ENCODE results near the gene F11R. TPM values are rescaled to one million over a fixed set of nuclear protein-coding genes. Genes with fewer than 3 reads are reported as not detected.
"Not testable (repeated sequence)": the region's sequence is repeated elsewhere in the genome, so short reads cannot be mapped to it uniquely, and the experiment has no call there.

F11R gene
- total RNA-seq: 10.1 TPM
- long read RNA-seq, partial matches to known transcripts: 1 of 3 reads
- long read RNA-seq, other reads (novel, unspliced or antisense): 2 of 3 reads

DNA sequence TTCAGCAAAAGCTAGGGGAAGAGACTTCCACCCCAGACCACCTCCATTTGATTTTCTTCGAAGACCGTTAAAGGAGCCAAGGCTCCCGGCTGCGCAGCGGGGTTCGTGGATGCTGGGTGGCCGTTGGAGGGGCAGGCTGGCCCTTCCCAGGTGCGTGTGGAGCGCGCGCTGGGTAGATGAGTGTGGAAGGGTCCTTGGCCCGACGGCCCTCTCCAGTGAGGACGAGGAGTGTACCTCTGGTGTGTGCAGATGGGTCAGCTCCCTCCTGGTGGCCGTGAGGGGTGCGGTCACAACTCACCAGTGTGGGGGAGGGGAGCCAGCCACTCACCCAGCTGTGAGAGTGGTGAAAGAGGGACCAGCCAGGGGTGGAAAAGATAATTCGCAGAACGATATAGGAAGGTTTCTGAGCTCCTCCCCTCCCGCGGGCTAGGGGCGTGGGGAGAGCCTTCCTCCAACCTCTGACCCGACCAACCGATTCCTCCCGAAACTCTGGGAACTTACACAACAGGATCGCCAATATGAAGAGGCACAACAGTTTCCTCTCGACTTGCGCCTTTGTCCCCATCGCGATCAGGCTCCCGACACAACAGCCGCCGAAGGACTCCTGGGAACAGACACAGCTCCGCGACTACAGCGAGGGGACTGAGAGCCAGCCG is at the start of gene F11R:
Gene F11R, minus strand, starts transcription at position 644 of the 656 bp plus-strand sequence. Its CDS starts 79 bp downstream, at position 565.
- ATAC-seq (ENCODE audit: poor library complexity): peak; percentile 61
- intact Hi-C loops (cut with DNase I): no loop called here
- peak; percentile 56 for DNase-seq

DNA sequence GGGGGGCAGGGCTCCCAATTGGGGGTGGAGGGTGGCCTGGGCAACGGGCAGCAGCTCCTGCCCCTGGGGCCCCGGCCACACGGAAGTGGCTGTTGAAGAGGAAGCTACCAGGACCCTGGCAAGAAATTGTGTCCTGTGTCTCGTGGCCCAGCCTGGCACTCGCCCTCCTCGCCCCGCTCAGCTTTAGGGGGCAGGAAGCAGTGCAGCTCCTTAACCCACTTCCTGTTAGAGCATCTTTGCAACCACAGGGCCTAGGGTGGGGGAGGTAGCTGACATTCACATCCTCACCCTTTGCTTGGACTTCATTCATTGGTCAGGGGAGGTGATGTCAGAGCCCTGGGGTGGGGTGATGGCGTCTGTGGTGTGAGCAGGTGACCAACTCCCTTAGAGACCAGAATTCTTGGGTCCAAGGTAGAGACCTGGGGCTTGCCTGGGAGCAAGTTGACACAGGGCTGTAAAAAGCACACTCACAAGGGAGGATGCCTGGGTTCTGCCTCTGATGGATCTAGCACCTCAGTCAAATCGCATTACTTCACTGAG is 48.8 kb upstream of the F11R start, which contains the start of gene ARHGAP30:
Gene ARHGAP30, minus strand, starts transcription at position 161 of the 540 bp plus-strand sequence. CDS start 267 bp downstream, outside the sequence.
- DNase-seq: peak; percentile 82
- intact Hi-C loops (cut with DNase I): no loop called here
- ATAC-seq (ENCODE audit: poor library complexity): peak; percentile 74

DNA sequence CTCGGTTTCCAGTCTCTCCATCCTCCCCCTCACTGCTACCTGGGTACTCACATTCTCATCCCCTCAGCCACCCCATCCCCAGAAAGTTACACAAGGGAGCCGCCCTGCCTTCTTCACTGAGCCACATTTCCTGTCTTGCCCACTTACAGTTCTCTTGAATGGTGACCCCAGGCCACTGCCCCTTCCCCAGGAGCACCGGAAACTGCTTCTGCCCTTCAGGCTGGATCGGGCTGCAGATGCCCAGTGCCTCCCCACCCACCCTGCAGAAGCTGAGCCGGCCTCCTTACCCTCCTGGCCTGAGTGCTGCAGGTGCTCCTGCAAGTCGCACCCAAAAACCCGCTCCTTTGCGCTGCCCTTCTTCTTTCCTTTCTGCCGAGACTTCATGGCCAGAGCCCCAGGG is 48.3 kb upstream of the F11R start:
- intact Hi-C loops (cut with DNase I): no loop called here
- ATAC-seq (ENCODE audit: poor library complexity): no peak

GRCh38 chr1:161068306-161069234 is 47.6 kb upstream of the F11R start:
- DNase-seq (peak; percentile 83), ATAC-seq (ENCODE audit: poor library complexity) (peak; percentile 79)
- intact Hi-C loops (cut with DNase I): no loop called here

More for the DNA sequence above, 48.3 kb upstream of the F11R start:
- DNase-seq: no peak

- intact Hi-C loops (cut with DNase I): no loop called here
- ATAC-seq (ENCODE audit: poor library complexity) (no peak), DNase-seq (no peak)
These were observed 45.7 kb upstream of the F11R start for GRCh38 chr1:161066694-161067093.

DNA sequence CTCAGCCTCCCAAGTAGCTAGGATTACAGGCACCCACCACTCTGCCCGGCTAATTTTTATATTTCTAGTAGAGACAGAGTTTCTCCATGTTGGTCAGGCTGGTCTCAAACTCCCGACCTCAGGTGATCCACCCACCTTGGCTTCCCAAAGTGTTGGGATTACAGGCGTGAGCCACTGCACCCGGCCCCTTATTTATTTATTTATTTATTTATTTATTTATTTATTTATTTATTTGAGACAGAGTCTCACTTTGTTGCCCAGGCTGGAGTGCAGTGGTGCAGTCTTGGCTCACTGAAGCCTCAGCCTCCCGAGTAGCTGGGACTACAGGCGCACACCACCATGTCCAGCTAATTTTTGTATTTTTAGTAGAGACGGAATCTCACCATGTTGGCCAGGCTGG is 44.7 kb upstream of the F11R start:
- intact Hi-C loops (cut with DNase I); ATAC-seq (ENCODE audit: poor library complexity); DNase-seq: not testable (repeated sequence)

DNA sequence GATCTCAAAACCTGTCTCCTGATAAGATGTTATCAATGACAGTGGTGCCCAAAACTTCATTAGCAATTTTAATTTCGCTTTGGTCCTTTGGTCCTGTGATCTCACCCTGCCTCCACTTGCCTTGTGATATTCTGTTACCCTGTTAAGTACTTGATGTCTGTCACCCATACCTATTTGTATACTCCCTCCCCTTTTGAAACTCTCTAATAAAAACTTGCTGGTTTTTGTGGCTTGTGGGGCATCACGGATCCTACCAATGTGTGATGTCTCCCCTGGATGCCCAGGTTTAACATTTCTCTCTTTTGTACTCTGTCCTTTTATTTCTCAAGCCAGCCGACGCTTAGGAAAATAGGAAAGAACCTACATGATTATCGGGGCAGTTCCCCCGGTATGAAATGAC is 43.0 kb upstream of the F11R start:
- intact Hi-C loops (cut with DNase I); ATAC-seq (ENCODE audit: poor library complexity); DNase-seq: not testable (repeated sequence)

- ATAC-seq (ENCODE audit: poor library complexity): no peak
- intact Hi-C loops (cut with DNase I): no loop called here
- no peak for DNase-seq
These were observed 40.5 kb upstream of the F11R start for GRCh38 chr1:161061419-161061818.

DNA sequence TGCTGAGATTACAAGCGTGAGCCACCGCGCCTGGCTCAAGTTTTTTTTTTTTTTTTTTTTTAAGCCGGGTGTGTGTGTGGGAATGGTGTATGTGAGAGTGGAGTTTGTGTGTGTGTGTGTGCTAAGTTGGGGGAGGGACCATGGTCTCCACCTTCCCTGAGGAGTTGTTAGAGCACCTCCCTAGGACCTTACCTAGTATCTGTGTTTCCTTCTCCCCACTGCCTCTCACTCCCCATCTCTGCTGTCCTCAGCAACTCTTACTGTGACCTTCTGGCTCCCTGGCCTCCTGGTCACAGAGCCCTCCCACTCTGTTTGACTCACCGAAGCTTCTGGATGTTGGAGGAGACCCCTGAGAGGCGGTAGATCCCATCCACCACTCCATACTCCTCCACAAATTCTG is 38.3 kb upstream of the F11R start:
- intact Hi-C loops (cut with DNase I): no loop called here
- ATAC-seq (ENCODE audit: poor library complexity) (no peak), DNase-seq (no peak)

- ATAC-seq (ENCODE audit: poor library complexity) (no peak), DNase-seq (no peak)
- intact Hi-C loops (cut with DNase I): no loop called here
These were observed 33.9 kb upstream of the F11R start for GRCh38 chr1:161054805-161055204.

- intact Hi-C loops (cut with DNase I): no loop called here
- ATAC-seq (ENCODE audit: poor library complexity): no peak
- DNase-seq: no peak
These were observed 33.3 kb upstream of the F11R start for GRCh38 chr1:161054232-161054631.

- no peak for ATAC-seq (ENCODE audit: poor library complexity)
- no peak for DNase-seq
- intact Hi-C loops (cut with DNase I): no loop called here
These were observed 31.9 kb upstream of the F11R start for GRCh38 chr1:161052899-161053298.

- ATAC-seq (ENCODE audit: poor library complexity): no peak
- no peak for DNase-seq
- intact Hi-C loops (cut with DNase I): no loop called here
These were observed 30.3 kb upstream of the F11R start for GRCh38 chr1:161051219-161051618.

- ATAC-seq (ENCODE audit: poor library complexity): no peak
- intact Hi-C loops (cut with DNase I): loop anchor here (5.0 kb wide), 1 partner anchor 48 kb away; the partner anchor contains the start of gene KLHDC9
- no peak for DNase-seq
These were observed 28.2 kb upstream of the F11R start for GRCh38 chr1:161048949-161049722.

- intact Hi-C loops (cut with DNase I): loop anchor here (5.0 kb wide), 1 partner anchor 50 kb away; the partner anchor contains the start of gene KLHDC9
- ATAC-seq (ENCODE audit: poor library complexity): no peak
- DNase-seq: peak; percentile 41
These were observed 26.8 kb upstream of the F11R start for GRCh38 chr1:161047436-161048420.

DNA sequence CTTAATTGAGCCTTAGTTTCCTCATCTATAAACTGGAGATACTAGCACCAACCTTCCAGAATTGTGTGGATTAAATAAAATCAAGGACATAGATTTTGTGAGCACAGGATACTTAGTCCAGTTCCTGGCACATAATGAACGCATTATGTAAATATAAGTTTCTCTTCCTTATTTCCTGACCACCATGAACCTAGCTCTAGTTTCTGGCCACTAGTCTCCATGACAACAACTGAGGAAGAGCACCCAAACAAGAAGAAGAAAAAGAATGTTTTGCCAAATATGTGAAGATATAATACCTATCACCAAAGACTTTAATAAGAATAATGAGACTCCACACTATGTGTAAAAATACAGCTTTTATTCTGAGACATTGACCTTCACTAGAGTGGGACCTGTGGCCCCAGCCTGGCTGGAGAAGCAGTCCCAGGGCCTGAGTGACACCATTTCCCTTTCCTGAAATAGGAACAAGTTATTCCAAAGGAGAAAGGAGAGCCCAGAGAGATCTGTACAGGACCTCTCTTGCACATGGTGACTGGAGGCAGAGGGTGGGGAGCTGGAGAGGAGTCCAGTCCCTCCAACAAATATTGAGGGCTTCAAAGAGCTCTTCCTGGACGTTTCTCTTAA is 25.8 kb upstream of the F11R start:
- intact Hi-C loops (cut with DNase I): loop anchor here (5.0 kb wide), 1 partner anchor 51 kb away; the partner anchor contains the start of gene KLHDC9
- no peak for DNase-seq
- ATAC-seq (ENCODE audit: poor library complexity): no peak
